Midbrain (tissue), 1 donor: ENCODE results near the gene CDH5.
"Not testable (repeated sequence)": the region's sequence is repeated elsewhere in the genome, so short reads cannot be mapped to it uniquely, and the experiment has no call there.

ENCODE experiments used
- DNase-seq: peaks from one replicate; lab custom pipeline; 2025; lab: John Stamatoyannopoulos, UW

The CDH5 gene

DNA sequence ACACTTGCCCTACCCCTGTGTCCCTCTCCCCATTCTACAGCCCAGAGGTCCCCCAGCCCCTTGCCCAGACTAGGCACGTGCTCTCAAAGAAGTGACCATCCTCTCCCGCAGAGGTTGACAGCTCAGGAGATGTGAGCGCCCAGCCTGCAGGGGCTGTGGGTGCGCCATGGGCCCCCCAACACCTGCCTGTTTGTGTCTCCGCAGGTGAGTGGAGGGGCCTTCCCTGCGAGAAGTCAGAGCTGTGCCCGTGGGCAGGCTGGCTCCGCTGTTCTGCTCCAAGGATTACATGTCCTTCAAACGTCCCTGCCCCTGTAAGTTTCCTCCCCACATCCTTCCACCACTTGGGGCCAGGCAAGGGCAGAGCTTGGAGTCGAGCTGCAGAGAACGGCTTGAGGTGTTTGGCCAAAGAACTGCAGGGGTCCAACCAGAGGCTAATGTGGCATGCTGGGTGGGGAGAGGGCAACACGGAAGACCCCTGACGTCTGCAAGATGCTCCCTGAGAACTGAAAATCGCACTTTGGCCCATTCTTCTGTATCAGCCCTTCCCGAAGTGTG is 71.0 kb downstream of the CDH5 start:
- no peak for DNase-seq

DNA sequence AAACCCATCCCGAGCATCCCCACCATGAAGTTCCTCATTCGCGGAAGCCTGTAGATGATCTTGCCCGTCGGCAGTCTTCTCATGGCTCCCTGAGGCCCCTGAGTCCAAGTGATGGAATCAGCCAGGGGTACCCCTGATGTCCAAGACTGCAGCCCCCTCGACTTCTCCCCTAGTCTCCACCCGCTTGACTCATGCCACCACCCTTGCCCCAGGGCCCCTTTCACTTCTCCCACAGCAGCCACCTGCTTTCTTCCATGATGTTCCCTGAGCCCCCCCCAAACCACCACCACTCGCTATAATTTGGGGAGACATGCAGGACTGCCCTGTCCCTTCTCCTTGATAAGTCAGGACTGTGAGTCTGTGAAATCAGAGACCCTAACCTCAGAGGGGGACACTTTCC is 72.0 kb downstream of the CDH5 start:
- no peak for DNase-seq

DNA sequence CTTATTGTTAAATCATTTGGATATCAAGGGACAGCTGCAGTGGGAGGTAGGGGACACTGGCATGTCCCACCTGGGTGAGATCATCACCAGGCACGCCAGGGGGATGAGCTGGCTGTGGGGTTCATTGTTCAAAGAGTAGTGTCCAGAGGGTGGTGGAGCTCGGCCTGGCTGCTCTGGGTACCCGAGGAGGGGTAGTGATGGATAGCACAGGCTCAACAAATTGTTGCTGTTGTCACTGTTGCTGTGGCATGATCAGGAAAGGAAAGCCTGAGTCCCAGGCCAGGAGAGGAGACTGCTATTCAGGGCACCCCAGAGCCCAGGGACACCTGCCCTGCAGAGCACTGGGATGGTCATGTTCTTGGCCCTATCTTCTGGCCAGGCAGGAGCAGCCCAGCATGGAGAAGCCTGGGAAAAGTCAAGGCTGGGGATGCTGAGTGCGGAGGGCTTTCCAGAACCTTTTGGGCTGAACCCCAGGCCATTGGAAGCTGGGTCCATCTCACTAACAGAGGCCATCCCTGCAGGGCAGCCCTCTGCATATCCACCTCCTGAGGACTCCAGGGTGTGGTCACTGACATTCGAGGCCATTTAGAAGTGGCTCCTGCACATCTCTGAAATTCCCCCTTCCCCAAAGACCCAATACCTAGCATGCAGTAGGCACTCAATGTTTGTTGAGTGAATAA is 72.7 kb downstream of the CDH5 start:
- DNase-seq, result no peak

DNA sequence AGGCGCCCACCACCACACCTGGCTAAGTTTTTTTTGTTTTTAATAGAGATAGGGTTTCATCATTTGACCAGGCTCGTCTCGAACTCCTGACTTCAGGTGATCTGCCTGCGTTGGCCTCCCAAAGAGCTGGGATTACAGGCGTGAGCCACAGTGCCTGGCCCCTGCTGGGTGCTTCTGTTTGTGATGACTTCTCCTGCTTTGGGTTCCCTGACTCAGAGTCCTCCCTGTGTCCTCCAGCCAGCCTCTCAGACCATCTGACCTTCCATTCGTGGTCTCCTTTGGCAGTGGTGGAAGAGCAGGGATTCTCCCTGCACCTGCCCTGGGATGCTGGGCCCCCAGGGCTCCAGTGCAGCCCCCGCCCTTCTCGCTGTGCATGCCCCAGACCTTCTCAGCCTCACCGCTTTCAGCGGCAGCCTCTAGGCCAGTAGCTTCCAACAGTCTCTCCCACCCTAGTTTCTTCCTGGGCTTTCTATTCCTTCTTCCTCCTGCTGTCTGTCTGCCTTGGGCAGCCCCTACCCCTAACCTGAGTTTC is 73.8 kb downstream of the CDH5 start:
- DNase-seq, result no peak

DNA sequence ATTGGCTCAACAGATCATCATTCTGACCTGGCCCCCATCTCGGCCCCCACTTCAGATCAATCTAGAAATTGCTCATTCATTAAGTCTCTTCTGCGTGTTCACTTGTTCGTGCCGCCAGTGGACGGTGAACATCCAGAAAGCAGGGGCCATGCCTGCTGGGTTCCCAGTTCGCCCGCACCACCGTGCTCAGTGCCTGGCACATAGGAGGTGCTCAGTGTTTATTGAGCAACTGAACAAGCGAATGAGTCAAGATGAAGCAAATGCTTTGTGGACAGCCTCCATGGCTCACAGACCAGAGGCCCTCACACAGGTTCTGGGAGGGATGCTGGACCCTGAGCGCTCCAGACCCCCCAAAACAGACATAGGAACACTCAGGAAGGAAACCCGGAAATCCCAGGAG is 74.5 kb downstream of the CDH5 start:
- no peak for DNase-seq

DNA sequence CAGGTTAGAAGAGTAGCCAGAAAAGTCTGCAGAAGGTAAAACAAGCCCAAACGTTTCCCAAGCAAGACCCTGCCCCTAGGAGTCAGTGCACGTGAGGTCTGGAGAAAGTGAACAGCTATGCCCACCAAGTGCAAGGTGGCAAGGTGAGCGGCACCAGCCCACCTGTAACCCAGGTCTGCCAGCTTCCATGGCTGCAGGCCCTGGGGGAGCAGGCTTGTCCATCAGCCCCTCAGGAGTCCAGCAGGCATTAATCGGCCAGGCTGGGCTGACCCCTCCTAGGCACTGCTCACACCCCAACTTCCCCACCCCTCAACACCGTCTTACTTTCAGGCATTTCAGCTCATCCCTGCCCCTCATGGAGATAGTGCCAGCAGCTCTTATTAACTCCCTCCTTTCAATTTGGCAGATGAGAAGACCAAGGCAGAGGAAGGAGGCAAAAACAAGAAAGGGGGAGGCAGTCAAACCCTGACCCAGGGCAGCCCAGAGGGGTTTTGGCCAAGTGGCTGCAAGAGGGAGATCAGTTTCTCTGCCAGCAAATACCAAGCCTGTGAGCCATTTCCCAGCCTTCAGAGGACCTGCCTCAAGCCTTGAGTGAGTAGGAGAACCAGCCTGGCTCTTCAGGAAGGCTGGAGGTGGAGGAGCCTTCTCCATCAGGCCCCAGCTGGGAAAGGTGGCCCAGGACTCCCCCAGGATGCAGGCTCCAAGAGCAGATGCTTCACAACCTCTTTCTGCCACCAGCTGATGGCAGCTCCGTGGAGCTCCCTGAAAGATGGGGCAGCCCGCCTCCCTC is 75.3 kb downstream of the CDH5 start:
- DNase-seq, result no peak

DNA sequence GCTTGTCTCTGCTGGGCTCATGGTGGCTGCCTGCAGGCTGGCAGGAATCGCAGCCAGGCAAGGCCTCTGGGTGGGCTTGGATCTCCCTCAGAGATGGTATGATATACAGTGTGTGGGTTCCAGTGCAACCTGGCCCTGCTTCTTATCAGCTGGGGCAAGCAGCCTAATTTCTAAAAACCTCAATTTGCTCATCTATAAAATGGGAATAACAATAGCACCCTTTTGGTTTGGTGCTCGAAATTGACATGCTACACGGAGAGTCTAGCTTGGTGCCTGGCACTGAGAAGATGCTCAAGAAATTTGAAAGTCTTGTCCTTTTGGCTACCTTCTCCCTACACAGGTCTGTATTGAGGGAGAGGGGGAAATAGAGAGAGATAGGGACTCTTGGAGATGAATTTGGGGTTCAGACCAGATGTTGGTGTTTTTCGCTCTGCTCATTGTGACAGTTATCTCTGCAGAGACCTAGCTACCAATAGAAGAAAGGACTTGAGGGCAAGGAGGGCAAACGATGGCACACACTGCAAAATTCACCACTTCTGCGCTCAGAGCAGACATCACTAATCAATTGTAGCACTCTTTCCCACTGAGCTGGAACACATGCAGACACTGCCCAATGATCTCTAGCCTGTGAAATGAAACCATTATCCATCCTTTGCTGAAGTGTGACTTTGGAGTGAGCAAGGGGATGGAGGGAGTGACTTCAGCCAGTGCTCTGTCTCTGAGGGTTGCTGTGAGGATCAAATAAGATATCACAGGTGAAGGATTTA is 76.2 kb downstream of the CDH5 start:
- DNase-seq, result no peak

DNA sequence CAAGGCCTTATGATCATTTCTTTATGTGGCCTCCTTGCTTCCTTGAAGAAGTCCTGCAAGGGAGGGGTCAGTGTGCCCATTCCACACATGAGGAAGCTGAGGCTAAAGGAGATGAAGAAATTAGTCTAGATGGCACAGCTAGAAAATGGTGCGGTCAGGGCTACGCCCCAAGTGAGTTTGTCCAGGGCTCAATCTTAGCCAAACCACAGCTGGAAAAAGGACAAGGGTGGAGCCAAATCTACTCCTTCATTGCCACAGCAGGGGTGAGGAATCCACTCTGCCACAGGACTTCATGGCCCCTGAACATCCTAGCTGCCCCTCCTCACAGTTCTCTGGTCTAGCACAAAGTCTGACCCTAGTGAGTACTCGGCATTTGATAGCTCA is 76.8 kb downstream of the CDH5 start:
- no peak for DNase-seq

DNA sequence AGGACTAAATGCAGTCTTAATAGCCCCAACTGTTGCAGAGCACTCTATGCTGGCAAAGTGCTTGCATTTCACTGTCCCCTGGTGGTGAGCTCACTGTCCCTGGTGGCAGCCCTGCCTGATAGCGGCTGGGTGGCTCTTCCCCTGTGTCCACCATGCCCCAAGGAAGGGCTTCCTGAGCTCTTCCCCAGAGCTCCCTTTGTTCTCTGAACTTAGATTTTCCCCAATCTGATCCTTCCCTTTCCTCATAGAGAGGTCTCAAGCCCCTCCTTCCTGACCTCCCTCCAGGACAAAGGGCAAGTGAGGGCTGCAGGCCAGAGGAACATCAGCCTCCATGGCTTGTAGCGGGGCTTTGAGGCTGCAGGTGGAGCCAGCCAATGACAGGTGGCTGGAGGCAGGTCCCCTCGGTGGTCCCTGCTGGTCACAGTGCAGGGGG is 77.6 kb downstream of the CDH5 start:
- no peak for DNase-seq

DNA sequence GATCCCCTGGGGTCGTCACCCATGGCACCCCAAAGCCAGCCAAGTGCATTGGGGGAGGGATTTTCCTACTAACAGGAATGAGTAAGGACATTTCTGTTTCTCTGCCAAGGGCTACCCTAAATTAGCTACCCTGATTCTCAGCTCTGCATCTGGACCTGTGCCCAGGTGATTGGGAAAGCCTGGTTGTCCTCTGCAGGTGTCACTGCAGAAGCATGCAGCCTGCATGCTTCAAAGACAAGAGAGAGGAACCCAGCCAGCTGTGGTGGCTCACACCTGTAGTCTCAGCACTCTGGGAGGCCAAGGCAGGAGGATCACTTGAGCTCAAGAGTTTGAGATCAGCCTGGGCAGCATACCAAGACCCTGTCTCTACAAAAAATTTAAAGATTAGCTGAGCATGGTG is 80.2 kb downstream of the CDH5 start:
- no peak for DNase-seq

DNA sequence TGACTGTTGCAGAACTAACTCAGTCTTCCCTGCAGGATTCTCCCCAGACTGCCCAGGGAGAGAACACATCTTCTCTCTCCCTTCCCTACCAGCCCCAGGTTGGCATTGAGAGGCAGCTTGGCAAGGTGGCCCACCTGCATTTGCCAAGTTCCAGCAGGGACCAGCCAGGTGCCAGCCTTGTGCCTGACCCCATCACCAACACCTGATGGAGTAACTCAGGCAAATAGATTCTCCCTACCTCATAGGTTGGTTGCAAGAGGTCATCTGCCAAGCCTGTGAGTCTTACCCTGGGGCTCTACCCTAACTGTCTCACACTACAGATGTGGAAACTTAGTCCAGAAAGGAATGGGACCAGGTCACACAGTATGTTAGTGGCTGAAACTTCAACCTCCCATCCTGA is 81.0 kb downstream of the CDH5 start:
- DNase-seq, result no peak

DNA sequence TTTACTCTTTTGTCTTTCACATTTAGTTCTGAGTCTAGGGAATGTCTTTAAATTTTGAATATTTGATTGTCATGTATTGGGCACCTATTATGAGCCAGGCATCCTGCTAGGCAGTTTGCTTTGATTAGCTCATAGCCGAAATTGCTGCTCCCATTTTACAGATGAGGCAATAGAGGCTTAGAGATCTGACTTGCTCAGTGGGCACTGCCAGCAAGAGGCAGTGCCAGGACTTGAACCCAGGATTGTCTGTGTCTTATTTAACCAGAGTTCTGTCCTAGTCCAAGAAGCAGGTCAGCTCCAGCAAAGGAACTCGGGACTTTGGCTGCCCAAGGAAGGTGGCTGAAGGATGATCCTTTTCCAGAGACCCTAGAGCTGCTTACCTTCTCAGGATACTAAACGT is 85.1 kb downstream of the CDH5 start:
- DNase-seq, result no peak

DNA sequence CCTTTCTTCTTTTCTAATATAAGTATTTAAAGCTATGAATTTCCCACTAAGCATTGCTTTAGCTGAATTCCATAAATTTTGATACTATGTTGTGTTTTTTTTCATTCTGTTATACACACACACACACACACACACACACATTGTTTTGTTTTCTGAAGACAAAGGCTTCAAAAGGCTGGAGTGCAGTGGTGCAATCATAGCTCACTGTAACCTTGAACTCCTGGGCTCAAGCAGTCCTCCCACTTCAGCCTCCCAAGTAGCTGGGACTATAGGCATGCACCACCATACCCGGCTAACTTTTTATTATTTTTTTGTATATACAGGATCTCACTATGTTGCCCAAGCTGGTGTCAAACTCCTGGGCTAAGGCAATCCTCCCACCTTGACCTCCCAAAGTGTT is 86.7 kb downstream of the CDH5 start:
- not testable (repeated sequence) for DNase-seq
